PC-3 (cell line): ENCODE data around the gene SLC9A4.

Source experiments
- EZH2 ChIP-seq: fragments of 300-600 bp; sonication (generic); IDR thresholded peaks from one replicate; pipeline ENCODE4 v1.6.1; 2017; ENCODE audit warnings: antibody characterized with exemption, mild to moderate bottlenecking, low read length; ENCODE audit not compliant: unreplicated experiment
- EZH2phosphoT487 ChIP-seq: fragments of 300-600 bp; sonication (generic); IDR thresholded peaks from 2 replicates; pipeline ENCODE4 v1.6.1; 2018; ENCODE audit warnings: mild to moderate bottlenecking, antibody characterized with exemption, low read length, borderline replicate concordance
- TF ChIP-seq, protein P1 (sequence below): fragments of 300-600 bp; sonication (generic); conservative IDR thresholded peaks from 2 replicates; pipeline ENCODE4 v1.5.1; 2017; ENCODE audit warnings: antibody characterized with exemption, low read depth, mild to moderate bottlenecking, low read length

DNA sequence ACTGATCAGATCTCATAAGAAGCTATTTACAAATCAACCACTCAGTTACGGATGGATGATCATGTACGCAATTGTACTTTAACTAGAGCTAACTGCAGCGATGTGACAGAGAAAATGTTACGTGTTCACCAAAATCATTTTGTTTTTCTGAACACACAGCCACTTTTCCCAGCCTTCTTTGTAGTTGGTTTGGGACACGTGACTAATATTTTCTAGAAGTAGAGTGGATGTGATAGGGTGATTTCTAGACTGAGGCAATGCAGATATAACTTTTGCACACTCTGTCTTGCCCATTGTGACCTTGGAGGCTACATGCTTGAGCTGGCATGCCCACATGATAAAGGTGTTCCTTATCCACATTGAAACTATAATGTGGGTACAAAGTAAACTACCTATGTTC is 9.9 kb upstream of the SLC9A4 start:
- TF ChIP-seq, protein P1, sequence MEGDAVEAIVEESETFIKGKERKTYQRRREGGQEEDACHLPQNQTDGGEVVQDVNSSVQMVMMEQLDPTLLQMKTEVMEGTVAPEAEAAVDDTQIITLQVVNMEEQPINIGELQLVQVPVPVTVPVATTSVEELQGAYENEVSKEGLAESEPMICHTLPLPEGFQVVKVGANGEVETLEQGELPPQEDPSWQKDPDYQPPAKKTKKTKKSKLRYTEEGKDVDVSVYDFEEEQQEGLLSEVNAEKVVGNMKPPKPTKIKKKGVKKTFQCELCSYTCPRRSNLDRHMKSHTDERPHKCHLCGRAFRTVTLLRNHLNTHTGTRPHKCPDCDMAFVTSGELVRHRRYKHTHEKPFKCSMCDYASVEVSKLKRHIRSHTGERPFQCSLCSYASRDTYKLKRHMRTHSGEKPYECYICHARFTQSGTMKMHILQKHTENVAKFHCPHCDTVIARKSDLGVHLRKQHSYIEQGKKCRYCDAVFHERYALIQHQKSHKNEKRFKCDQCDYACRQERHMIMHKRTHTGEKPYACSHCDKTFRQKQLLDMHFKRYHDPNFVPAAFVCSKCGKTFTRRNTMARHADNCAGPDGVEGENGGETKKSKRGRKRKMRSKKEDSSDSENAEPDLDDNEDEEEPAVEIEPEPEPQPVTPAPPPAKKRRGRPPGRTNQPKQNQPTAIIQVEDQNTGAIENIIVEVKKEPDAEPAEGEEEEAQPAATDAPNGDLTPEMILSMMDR: no peak
- TF ChIP-seq EZH2phosphoT487 (no peak), EZH2 (no peak)
